ENCODE measurements around the gene POLH. TPM values are rescaled to one million over a fixed set of nuclear protein-coding genes. Genes with fewer than 3 reads are reported as not detected.

Gene POLH
- total and polyA plus RNA-seq, 9 of the 15 experiments (the other 6 are each of a cell fraction or from before 2014, with no cell fraction given), result 5.8 to 31.6 (median 20.6) TPM

DNA sequence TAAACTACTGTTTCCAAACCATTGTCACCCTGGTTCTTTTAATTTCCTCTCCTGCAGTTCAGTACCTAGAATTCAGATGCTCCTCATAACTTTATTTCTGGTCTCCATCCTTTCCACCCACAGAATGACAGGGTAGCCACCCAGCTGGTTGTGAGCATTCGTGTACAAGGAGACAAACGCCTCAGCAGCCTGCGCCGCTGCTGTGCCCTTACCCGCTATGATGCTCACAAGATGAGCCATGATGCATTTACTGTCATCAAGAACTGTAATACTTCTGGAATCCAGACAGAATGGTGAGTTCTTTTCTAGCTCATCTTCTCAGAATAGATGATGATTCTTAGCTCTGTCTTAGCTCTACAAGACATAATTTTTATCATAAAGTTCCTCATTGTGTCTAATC lies 34.4 kb downstream of the POLH start:
- no peak for DNase-seq (ENCODE audit: extremely low read depth in 1 of 4, low spot score in 3 of 4)
- intact Hi-C loops (cut with micrococcal nuclease) (no loop called here), in situ Hi-C loops (cut with MboI) (no loop called here)
- no peak for TF ChIP-seq TRIM28 (IDR thresholded peaks at IDR 0.05)
- no peak for TF ChIP-seq MYBL2 (IDR thresholded peaks at IDR 0.05; ENCODE audit: low read depth)
- no peak for TF ChIP-seq MYBL2 (CRISPR knock-in tag; IDR thresholded peaks at IDR 0.05; ENCODE audit: borderline replicate concordance)
- Histone ChIP-seq H3K27ac (ENCODE audit: extremely low read depth, low read depth, low read length) (no peak overlapping the region), H3K4me1 (replicated peaks in 1 of 2; ENCODE audit: control insufficient read depth in 2 of 2, insufficient read depth in 2 of 2, low read length in 2 of 2) (peaks cover 3 to 14% of the 10 kb centered on the region in 2 experiments; a peak in 4 of 5 replicates), H3K27me3 (ENCODE audit: control insufficient read depth in 2 of 2, insufficient read depth in 2 of 2, low read length in 2 of 2) (no peaks in the 10 kb centered on the region), H4K20me1 (replicated peaks; ENCODE audit: control insufficient read depth, insufficient read depth, low read length) (no peaks in the 10 kb centered on the region), H3K4me3 (no peak overlapping the region), H3K9ac (ENCODE audit: insufficient read depth in 1 of 2, low read depth in 2 of 2, low read length in 2 of 2) (no peak overlapping the region), H3K9me3 (replicated peaks; ENCODE audit: control insufficient read depth, insufficient read depth, low read depth, low read length) (no peaks in the 10 kb centered on the region), H3K4me2 (ENCODE audit: insufficient read depth, low read length) (no peak overlapping the region), H2AFZ (ENCODE audit: low read depth, low read length) (no peak overlapping the region), H3K36me3 (ENCODE audit: control insufficient read depth, insufficient read depth, low read length) (peaks cover 71% of the 10 kb centered on the region), H3K79me2 (ENCODE audit: control insufficient read depth, insufficient read depth, low read length) (no peaks in the 10 kb centered on the region), H3K9me1 (ENCODE audit: control insufficient read depth, insufficient read depth, low read length) (no peaks in the 10 kb centered on the region)
- 96% methylated on average over 5 of the region's 5 CpGs for WGBS (ENCODE audit: insufficient coverage, low coverage, missing lambda C conversion rate)
- POLR2A ChIA-PET, result interaction anchor here (0.7 to 6.5 kb wide), 6 partner anchors 8 to 25 kb away, joined by 3 to 53 read pairs (median 4); partner anchors contain the start of gene GTPBP2
- FAIRE-seq, result no peak
- no TSS peak for BruUV-seq (replicated peaks)
- ATAC-seq, result no peak
- CTCF ChIA-PET (ENCODE audit: low intra/inter-chr PET ratio), result no interaction called here

GRCh38 chr6:43613721-43614395 lies 37.9 kb downstream of the POLH start:
- H3K27me3 ChIP-seq (ENCODE audit: control insufficient read depth in 2 of 2, insufficient read depth in 2 of 2, low read length in 2 of 2), result no peaks in the 10 kb centered on the region
- H3K9me3 ChIP-seq (replicated peaks; ENCODE audit: control insufficient read depth, insufficient read depth, low read depth, low read length), result no peaks in the 10 kb centered on the region
- TSS peak; percentile 26 for BruUV-seq (replicated peaks)
- no peak overlapping the region for H3K27ac ChIP-seq (ENCODE audit: extremely low read depth, low read depth, low read length)
- H3K4me1 ChIP-seq (replicated peaks in 1 of 2; ENCODE audit: control insufficient read depth in 2 of 2, insufficient read depth in 2 of 2, low read length in 2 of 2), result peaks cover 5 to 14% of the 10 kb centered on the region in 2 experiments; a peak in 4 of 5 replicates
- ChIA-PET CTCF (ENCODE audit: low intra/inter-chr PET ratio) (interaction anchor here (0.8 kb wide), 1 partner anchor 10 kb away, joined by 3 read pairs; no protein-coding TSS in a partner anchor), POLR2A (interaction anchor here (0.6 to 8.4 kb wide), 11 partner anchors 8 to 379 kb away, joined by 3 to 135 read pairs (median 4); partner anchors contain the start of gene GTPBP2)
- no peak overlapping the region for H2AFZ ChIP-seq (ENCODE audit: low read depth, low read length)
- no peak for DNase-seq (ENCODE audit: extremely low read depth in 1 of 4, low spot score in 3 of 4)
- H3K4me2 ChIP-seq (ENCODE audit: insufficient read depth, low read length), result no peak overlapping the region
- TF ChIP-seq PREB (CRISPR knock-in tag; IDR thresholded peaks at IDR 0.05) (0 out of 2 replicates have a peak, but pooled peaks have one; percentile 28), ZNF121 (CRISPR knock-in tag; conservative IDR thresholded peaks at IDR 0.05) (no peak)
- intact Hi-C loops (cut with micrococcal nuclease) (no loop called here), in situ Hi-C loops (cut with MboI) (no loop called here)
- WGBS (ENCODE audit: insufficient coverage, low coverage, missing lambda C conversion rate), result 89% methylated on average over 6 of the region's 6 CpGs
- no peak for ATAC-seq
- FAIRE-seq, result no peak
- peaks cover 54% of the 10 kb centered on the region for H3K36me3 ChIP-seq (ENCODE audit: control insufficient read depth, insufficient read depth, low read length)
- H3K9me1 ChIP-seq (ENCODE audit: control insufficient read depth, insufficient read depth, low read length), result no peaks in the 10 kb centered on the region
- H3K9ac ChIP-seq (ENCODE audit: insufficient read depth in 1 of 2, low read depth in 2 of 2, low read length in 2 of 2), result no peak overlapping the region
- H3K4me3 ChIP-seq, result no peak overlapping the region
- no peaks in the 10 kb centered on the region for H3K79me2 ChIP-seq (ENCODE audit: control insufficient read depth, insufficient read depth, low read length)
- no peaks in the 10 kb centered on the region for H4K20me1 ChIP-seq (replicated peaks; ENCODE audit: control insufficient read depth, insufficient read depth, low read length)
